Adipocyte (in vitro differentiated cells): ENCODE data around the gene TMEM115.

Experiments used
- DNase-seq: peaks from one replicate; pipeline ENCODE4 v3.0.0-alpha.2; 2015; ENCODE audit warnings: low read depth
- H3K27me3 ChIP-seq: replicated peaks from 2 replicates; pipeline ENCODE4 v1.7.0; 2013; ENCODE audit warnings: mild to moderate bottlenecking, low read length, moderate library complexity; ENCODE audit not compliant: control insufficient read depth, insufficient read depth
- H3K36me3 ChIP-seq: 2 replicates; pipeline ENCODE4 v1.7.0; 2013; ENCODE audit warnings: low read length, mild to moderate bottlenecking, moderate library complexity; ENCODE audit not compliant: control insufficient read depth, insufficient read depth, severe bottlenecking
- H3K4me1 ChIP-seq: 2 replicates; pipeline ENCODE4 v1.7.0; 2013; ENCODE audit warnings: mild to moderate bottlenecking, low read length, moderate library complexity; ENCODE audit not compliant: control insufficient read depth, insufficient read depth
- H3K4me3 ChIP-seq: 2 replicates; pipeline ENCODE4 v1.7.0; 2013; ENCODE audit warnings: mild to moderate bottlenecking, low read length, moderate library complexity
- H3K9ac ChIP-seq: 2 replicates; pipeline ENCODE4 v1.7.0; 2013; ENCODE audit warnings: mild to moderate bottlenecking, low read length, moderate library complexity
- H3K9me3 ChIP-seq: 2 replicates; pipeline ENCODE4 v1.7.0; 2013; ENCODE audit warnings: mild to moderate bottlenecking, low read length, moderate library complexity; ENCODE audit not compliant: control insufficient read depth

TMEM115 gene

DNA sequence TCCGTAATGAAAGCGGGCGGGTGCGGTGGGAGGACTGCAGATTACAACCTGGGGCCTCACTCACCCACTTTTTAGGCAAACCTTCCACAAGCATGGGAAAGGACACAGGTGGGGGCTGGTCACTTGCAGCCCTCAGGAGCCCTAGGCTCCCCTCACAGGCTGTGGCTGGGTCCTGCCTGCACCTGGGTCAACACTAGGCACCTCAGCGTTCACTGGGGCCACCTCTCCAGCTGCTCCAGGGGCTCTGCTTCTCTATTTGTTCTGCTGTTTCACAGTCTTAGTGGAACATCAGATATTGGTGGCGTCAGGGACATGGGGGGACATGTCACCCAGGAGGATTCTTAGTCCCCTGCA is 30.1 kb upstream of the TMEM115 start:
- no peaks in the 10 kb centered on the region for H3K4me1 ChIP-seq
- peaks cover 46% of the 10 kb centered on the region for H3K27me3 ChIP-seq
- H3K9ac ChIP-seq = no peak overlapping the region
- no peak for DNase-seq
- H3K9me3 ChIP-seq = no peaks in the 10 kb centered on the region
- H3K36me3 ChIP-seq = no peaks in the 10 kb centered on the region
- H3K4me3 ChIP-seq = no peak overlapping the region

- Histone ChIP-seq H3K4me1 (no peaks in the 10 kb centered on the region), H3K36me3 (no peaks in the 10 kb centered on the region), H3K9me3 (no peaks in the 10 kb centered on the region), H3K9ac (no peak overlapping the region), H3K4me3 (no peak overlapping the region), H3K27me3 (peaks cover 43% of the 10 kb centered on the region)
- peak; percentile 8 for DNase-seq
Observed at GRCh38 chr3:50388720-50389413, 29.5 kb upstream of the TMEM115 start.

DNA sequence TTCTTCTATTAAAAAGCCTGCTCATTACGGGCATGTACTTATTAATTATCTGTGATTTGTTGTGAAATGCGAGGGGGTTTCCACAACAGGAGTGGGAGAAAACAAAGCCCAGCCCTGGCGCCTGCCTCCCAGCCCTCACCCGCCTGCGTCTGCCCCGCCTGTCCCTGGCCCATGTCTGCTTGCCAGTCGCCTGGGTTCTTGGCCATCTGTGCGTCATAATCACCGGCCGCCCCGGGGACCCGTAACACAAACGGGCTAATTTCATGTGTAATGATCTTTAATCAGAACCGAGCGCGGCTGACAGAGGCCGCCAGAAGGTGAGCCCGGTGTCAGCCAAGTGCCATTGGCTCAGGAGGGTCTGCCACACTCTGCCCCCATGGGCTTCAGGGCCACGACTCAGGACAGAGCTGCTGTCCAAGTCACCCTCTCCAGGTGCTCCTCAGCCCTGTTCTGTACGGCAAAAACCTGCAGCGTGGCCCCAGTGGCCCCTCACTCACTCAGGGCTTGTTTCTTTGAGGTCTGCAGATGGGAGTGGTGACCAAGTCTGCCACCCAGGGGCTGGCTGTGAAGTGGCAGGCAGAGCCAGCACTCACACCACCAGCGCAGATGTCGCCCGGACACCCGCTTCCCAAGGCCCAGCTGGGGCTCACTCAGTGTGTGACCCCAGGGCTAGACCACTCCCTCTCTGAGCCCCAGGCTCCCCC is 28.8 kb upstream of the TMEM115 start:
- H3K4me3 ChIP-seq = no peak overlapping the region
- H3K9me3 ChIP-seq = no peaks in the 10 kb centered on the region
- H3K4me1 ChIP-seq = no peaks in the 10 kb centered on the region
- H3K36me3 ChIP-seq = no peaks in the 10 kb centered on the region
- peak; percentile 19 for DNase-seq
- H3K9ac ChIP-seq = no peak overlapping the region
- peaks cover 36% of the 10 kb centered on the region for H3K27me3 ChIP-seq

DNA sequence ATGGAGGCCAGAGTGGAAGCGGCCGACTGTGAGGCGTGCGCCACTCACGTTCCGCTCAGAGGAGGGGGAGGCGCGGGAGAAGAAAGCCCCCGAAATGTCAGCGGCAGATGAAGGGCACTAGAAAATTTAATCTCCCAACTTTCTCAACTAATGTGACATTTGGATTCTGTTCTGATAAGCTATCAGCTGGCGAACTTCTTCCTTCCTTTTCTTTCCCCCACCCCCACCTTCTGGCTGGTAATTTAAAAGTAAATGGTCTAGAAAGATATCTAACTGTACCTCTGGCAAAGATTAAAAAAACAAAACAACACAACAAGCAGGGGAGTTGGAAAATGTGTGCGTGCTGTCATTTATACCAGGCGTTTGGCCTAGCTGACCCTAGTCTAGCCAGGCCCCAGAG is 26.4 kb upstream of the TMEM115 start:
- Histone ChIP-seq H3K27me3 (peaks cover 27% of the 10 kb centered on the region), H3K4me3 (no peak overlapping the region), H3K4me1 (no peaks in the 10 kb centered on the region), H3K9ac (no peak overlapping the region), H3K36me3 (no peaks in the 10 kb centered on the region), H3K9me3 (no peaks in the 10 kb centered on the region)
- DNase-seq = no peak

DNA sequence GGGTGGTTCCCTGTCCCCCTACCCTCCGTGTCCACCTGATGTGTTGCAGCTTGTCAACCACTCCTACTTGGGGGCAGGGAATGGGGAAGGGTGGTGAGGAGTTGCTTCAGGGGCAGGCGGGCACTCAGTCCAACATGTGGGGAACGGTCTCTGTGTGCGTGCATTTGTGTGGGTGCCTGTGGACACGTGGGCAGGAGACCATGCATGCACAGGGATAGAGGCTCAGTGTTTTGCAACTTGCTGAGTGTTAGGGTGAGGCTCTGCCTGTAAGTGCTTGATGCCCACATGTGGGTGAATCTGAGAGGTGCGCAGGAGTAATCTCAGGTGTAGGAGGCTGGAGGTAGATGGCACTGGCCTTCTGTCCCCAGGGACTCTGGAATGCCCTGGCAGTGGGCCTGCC is 24.4 kb upstream of the TMEM115 start:
- peaks cover 33% of the 10 kb centered on the region for H3K27me3 ChIP-seq
- H3K4me1 ChIP-seq = no peaks in the 10 kb centered on the region
- H3K9ac ChIP-seq = no peak overlapping the region

GRCh38 chr3:50382722-50383121 is 23.4 kb upstream of the TMEM115 start:
- no peak for DNase-seq
- Histone ChIP-seq H3K36me3 (no peaks in the 10 kb centered on the region), H3K9ac (no peak overlapping the region), H3K9me3 (no peaks in the 10 kb centered on the region), H3K27me3 (peaks cover 35% of the 10 kb centered on the region), H3K4me3 (no peak overlapping the region), H3K4me1 (no peaks in the 10 kb centered on the region)

More for the DNA sequence above, 24.4 kb upstream of the TMEM115 start:
- no peaks in the 10 kb centered on the region for H3K9me3 ChIP-seq
- H3K4me3 ChIP-seq = no peak overlapping the region
- DNase-seq = no peak
- no peaks in the 10 kb centered on the region for H3K36me3 ChIP-seq

- Histone ChIP-seq H3K4me1 (no peaks in the 10 kb centered on the region), H3K4me3 (no peak overlapping the region), H3K36me3 (no peaks in the 10 kb centered on the region), H3K27me3 (peaks cover 27% of the 10 kb centered on the region), H3K9ac (no peak overlapping the region), H3K9me3 (no peaks in the 10 kb centered on the region)
- DNase-seq = no peak
Observed at GRCh38 chr3:50381383-50381782, 22.1 kb upstream of the TMEM115 start.

GRCh38 chr3:50380405-50381085 is 21.2 kb upstream of the TMEM115 start:
- Histone ChIP-seq H3K9ac (no peak overlapping the region), H3K4me1 (no peaks in the 10 kb centered on the region), H3K36me3 (no peaks in the 10 kb centered on the region), H3K27me3 (peaks cover 28% of the 10 kb centered on the region), H3K4me3 (no peak overlapping the region), H3K9me3 (no peaks in the 10 kb centered on the region)
- no peak for DNase-seq

DNA sequence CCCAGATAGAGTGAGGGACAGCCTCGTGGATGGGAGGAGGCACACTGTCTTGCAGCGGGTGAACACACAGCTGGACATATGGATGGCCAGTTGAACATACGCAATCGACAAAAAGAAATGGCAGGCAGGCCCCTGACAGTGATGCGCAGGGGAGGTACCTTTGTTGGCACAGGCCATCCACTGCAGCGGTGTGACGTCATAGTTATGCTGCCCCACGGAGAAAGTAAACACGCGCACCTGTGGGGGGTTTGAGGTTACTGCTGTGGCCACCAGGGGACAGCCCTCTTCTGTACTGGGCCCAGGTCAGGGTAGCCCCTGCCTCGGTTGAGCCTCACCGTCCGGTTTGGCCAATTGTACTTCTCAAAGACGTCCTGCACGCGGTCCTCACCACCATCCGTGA is 19.4 kb upstream of the TMEM115 start:
- H3K9me3 ChIP-seq = no peaks in the 10 kb centered on the region
- no peak overlapping the region for H3K4me3 ChIP-seq
- H3K27me3 ChIP-seq = peaks cover 24% of the 10 kb centered on the region
- DNase-seq = no peak
- H3K9ac ChIP-seq = no peak overlapping the region
- no peaks in the 10 kb centered on the region for H3K4me1 ChIP-seq
- no peaks in the 10 kb centered on the region for H3K36me3 ChIP-seq

GRCh38 chr3:50378024-50378423 is 18.7 kb upstream of the TMEM115 start:
- DNase-seq = no peak
- no peaks in the 10 kb centered on the region for H3K4me1 ChIP-seq
- no peak overlapping the region for H3K4me3 ChIP-seq
- H3K27me3 ChIP-seq = peaks cover 24% of the 10 kb centered on the region
- H3K9ac ChIP-seq = no peak overlapping the region
- H3K9me3 ChIP-seq = no peaks in the 10 kb centered on the region
- H3K36me3 ChIP-seq = no peaks in the 10 kb centered on the region

GRCh38 chr3:50375258-50375931 is 16.1 kb upstream of the TMEM115 start:
- H3K4me1 ChIP-seq = no peaks in the 10 kb centered on the region
- no peaks in the 10 kb centered on the region for H3K36me3 ChIP-seq
- H3K27me3 ChIP-seq = peaks cover 37% of the 10 kb centered on the region
- H3K4me3 ChIP-seq = no peak overlapping the region
- no peaks in the 10 kb centered on the region for H3K9me3 ChIP-seq
- no peak for DNase-seq
- H3K9ac ChIP-seq = no peak overlapping the region
